ENCODE measurements around the gene SIPA1L3. TPM values are rescaled to one million over a fixed set of nuclear protein-coding genes. Genes with fewer than 3 reads are reported as not detected.

SIPA1L3 gene
- total RNA-seq, 6 donors from 2014 or later = 57.3 to 91.6 (median 69.4) TPM

DNA sequence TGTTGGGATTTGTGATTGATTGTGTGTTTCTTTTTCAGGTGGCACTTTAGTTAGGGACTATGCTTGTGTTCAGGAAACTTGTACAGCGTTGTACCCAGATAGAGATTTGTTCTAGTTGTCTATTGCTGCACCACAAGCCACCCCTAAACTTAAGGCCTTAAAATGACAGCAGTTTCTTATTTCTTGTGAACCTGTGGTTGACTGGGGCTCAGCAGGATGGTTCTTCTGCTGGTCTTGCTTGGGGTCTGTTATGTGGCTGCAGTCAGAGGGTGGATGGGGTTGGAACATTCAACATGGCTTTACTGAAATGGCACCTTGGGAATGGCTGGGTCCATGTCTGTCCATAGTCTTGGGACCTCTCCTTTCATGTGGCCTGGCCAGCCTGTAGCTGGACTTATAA lies 28.3 kb downstream of the SIPA1L3 start:
- 0 to 100% methylated on average over 1 of the region's 1 CpG for WGBS, 2 donors
- Histone ChIP-seq H3K27me3 (no peaks in the 10 kb centered on the region), H3K36me3 (no peaks in the 10 kb centered on the region), H3K4me3 (no peak overlapping the region), H3K27ac (peak overlapping the region in 2 of 4 donors; percentile 6 to 48), H3K4me1 (peaks cover 0 to 32% (median 10%) of the 10 kb centered on the region in 4 donors), H3K9me3 (peaks cover 0 to 10% (median 5%) of the 10 kb centered on the region in 4 donors)
- DNase-seq (no peak), ATAC-seq (ENCODE audit: low FRiP score in 2 of 2) (no peak)
- TF ChIP-seq POLR2AphosphoS5 (IDR thresholded peaks at IDR 0.05) (no peak), EP300 (IDR thresholded peaks at IDR 0.05) (no peak), POLR2A (IDR thresholded peaks at IDR 0.05) (no peak)
- TF ChIP-seq, protein P1, sequence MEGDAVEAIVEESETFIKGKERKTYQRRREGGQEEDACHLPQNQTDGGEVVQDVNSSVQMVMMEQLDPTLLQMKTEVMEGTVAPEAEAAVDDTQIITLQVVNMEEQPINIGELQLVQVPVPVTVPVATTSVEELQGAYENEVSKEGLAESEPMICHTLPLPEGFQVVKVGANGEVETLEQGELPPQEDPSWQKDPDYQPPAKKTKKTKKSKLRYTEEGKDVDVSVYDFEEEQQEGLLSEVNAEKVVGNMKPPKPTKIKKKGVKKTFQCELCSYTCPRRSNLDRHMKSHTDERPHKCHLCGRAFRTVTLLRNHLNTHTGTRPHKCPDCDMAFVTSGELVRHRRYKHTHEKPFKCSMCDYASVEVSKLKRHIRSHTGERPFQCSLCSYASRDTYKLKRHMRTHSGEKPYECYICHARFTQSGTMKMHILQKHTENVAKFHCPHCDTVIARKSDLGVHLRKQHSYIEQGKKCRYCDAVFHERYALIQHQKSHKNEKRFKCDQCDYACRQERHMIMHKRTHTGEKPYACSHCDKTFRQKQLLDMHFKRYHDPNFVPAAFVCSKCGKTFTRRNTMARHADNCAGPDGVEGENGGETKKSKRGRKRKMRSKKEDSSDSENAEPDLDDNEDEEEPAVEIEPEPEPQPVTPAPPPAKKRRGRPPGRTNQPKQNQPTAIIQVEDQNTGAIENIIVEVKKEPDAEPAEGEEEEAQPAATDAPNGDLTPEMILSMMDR (IDR thresholded peaks at IDR 0.05) = no peak

DNA sequence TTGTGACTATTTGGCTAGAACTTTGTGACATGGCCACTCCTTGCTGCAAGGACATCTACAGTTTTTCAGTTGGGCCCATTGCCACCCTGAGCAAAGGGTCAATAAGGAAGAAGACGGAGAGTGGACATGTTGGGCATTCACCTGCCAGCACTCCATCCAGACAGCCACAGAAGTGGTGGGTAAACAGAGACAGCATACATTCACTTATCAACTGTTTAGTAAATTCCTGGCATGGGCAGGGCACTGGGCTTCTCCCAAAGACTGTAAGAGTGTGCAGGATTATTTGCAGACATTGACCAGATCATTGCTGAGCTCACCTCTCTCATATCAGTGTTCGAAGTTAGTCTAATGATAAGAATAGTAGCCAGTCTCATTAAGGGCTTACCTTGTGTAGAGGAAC lies 29.2 kb downstream of the SIPA1L3 start:
- no peak overlapping the region for H3K4me3 ChIP-seq
- 72 to 85% methylated on average over 2 of the region's 2 CpGs for WGBS, 2 donors
- H3K27ac ChIP-seq = peak overlapping the region in 1 of 4 donors; percentile 6
- H3K4me1 ChIP-seq = peaks cover 0 to 25% (median 11%) of the 10 kb centered on the region in 4 donors
- no peaks in the 10 kb centered on the region for H3K27me3 ChIP-seq
- ATAC-seq (ENCODE audit: low FRiP score in 2 of 2) = peak in 1 of 2 donors; percentile 72
- no peak for TF ChIP-seq POLR2AphosphoS5 (IDR thresholded peaks at IDR 0.05)
- TF ChIP-seq EP300 (IDR thresholded peaks at IDR 0.05) = no peak
- TF ChIP-seq, protein P1 (IDR thresholded peaks at IDR 0.05) = no peak
- TF ChIP-seq POLR2A (IDR thresholded peaks at IDR 0.05) = no peak
- DNase-seq = peak in 1 of 2 donors; percentile 25
- H3K9me3 ChIP-seq = peaks cover 0 to 10% (median 5%) of the 10 kb centered on the region in 4 donors
- H3K36me3 ChIP-seq = no peaks in the 10 kb centered on the region

DNA sequence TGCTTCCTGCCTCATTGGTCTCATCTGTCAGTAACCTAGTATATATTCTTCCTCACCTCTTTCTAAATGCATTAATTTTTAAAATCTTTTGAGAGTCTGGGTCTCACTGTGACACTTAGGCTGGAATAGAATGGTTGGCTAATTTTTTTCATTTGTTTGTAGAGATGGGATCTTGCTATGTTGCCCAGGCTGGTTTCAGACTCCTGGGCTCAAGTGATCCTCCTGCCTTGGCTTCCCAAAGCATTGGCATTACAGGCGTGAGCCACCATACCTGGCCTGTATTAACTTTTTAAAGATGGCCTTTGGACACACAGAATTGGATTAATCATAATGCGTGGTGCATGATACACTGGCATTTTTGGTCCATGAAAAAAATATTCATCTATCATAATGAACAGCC lies 29.9 kb downstream of the SIPA1L3 start:
- Histone ChIP-seq H3K36me3 (no peaks in the 10 kb centered on the region), H3K9me3 (peaks cover 0 to 10% (median 5%) of the 10 kb centered on the region in 4 donors), H3K27ac (no peak overlapping the region), H3K4me3 (no peak overlapping the region), H3K4me1 (peaks cover 0 to 21% (median 14%) of the 10 kb centered on the region in 4 donors), H3K27me3 (no peaks in the 10 kb centered on the region)
- no peak for TF ChIP-seq EP300 (IDR thresholded peaks at IDR 0.05)
- ATAC-seq (ENCODE audit: low FRiP score in 2 of 2) (no peak), DNase-seq (no peak)
- WGBS, 2 donors = 100% methylated on average over 2 of the region's 2 CpGs

GRCh38 chr19:37938353-37938752 lies 31.3 kb downstream of the SIPA1L3 start:
- Histone ChIP-seq H3K4me3 (no peak overlapping the region), H3K4me1 (peaks cover 0 to 13% (median 10%) of the 10 kb centered on the region in 4 donors), H3K27ac (no peak overlapping the region), H3K9me3 (peaks cover 0 to 10% (median 5%) of the 10 kb centered on the region in 4 donors), H3K27me3 (no peaks in the 10 kb centered on the region), H3K36me3 (no peaks in the 10 kb centered on the region)
- DNase-seq (no peak), ATAC-seq (ENCODE audit: low FRiP score in 2 of 2) (no peak)
- WGBS, 2 donors = 81 to 95% methylated on average over 1 of the region's 1 CpG
- TF ChIP-seq POLR2A (IDR thresholded peaks at IDR 0.05) = no peak
- TF ChIP-seq EP300 (IDR thresholded peaks at IDR 0.05) = no peak
- TF ChIP-seq POLR2AphosphoS5 (IDR thresholded peaks at IDR 0.05) = no peak
- TF ChIP-seq, protein P1 (IDR thresholded peaks at IDR 0.05) = no peak

GRCh38 chr19:37941782-37942515 lies 34.9 kb downstream of the SIPA1L3 start:
- H3K4me1 ChIP-seq = peaks cover 0 to 8% (median 4%) of the 10 kb centered on the region in 4 donors
- no peak for TF ChIP-seq POLR2AphosphoS5 (IDR thresholded peaks at IDR 0.05)
- TF ChIP-seq POLR2A (IDR thresholded peaks at IDR 0.05) = no peak
- TF ChIP-seq, protein P1 (IDR thresholded peaks at IDR 0.05) = no peak
- no peak for TF ChIP-seq EP300 (IDR thresholded peaks at IDR 0.05)
- H3K27ac ChIP-seq = no peak overlapping the region
- H3K9me3 ChIP-seq = no peaks in the 10 kb centered on the region
- H3K27me3 ChIP-seq = no peaks in the 10 kb centered on the region
- ATAC-seq (ENCODE audit: low FRiP score in 2 of 2) = no peak
- H3K4me3 ChIP-seq = no peak overlapping the region
- 64 to 72% methylated on average over 12 of the region's 12 CpGs for WGBS, 2 donors
- DNase-seq = no peak
- no peaks in the 10 kb centered on the region for H3K36me3 ChIP-seq

Data from upper lobe of left lung (tissue), 6 donors.